PC-9 (cell line): Measurements from ENCODE around the gene B4GALNT3. TPM values are rescaled to one million over a fixed set of nuclear protein-coding genes. Genes with fewer than 3 reads are reported as not detected.

Experiments used
- BruUV-seq: library from RNA; stranded (reverse); fragments of 400-500 nt; replicated peaks from 2 replicates; lab custom pipeline; 2021; lab: Mats Ljungman, UMichigan
- CTCF ChIA-PET: fragments of 300-600 bp; sonication (Branson Sonifier 250); formaldehyde crosslinking; loops from one replicate; lab custom pipeline; 2022; ENCODE audit warnings: antibody characterized with exemption; lab: Charles Lee
- POLR2A ChIA-PET: fragments of 300-600 bp; sonication (Branson Sonifier 250); formaldehyde crosslinking; loops from one replicate; lab custom pipeline; 2022; ENCODE audit warnings: antibody characterized with exemption; ENCODE audit not compliant: unreplicated experiment; lab: Charles Lee
- DNase-seq, 2 experiments: peaks; one replicate each; pipeline versions ENCODE4 v3.0.0 to v3.0.0-alpha.2; 2015 to 2022; ENCODE audit warnings: mixed read lengths in 1 of 2
- H2AFZ ChIP-seq: fragments of 200-600 bp; sonication (generic); 2 replicates; pipeline ENCODE4 v1.8.1; 2017; ENCODE audit warnings: antibody characterized with exemption
- H3F3A ChIP-seq: fragments of 200-600 bp; sonication (generic); 2 replicates; pipeline ENCODE4 v1.8.1; 2017; ENCODE audit warnings: antibody characterized with exemption, mild to moderate bottlenecking, low read depth; ENCODE audit not compliant: insufficient read depth
- H3K27ac ChIP-seq: fragments of 200-600 bp; sonication (generic); 2 replicates; pipeline ENCODE4 v1.6.1; 2016; ENCODE audit warnings: mixed run types
- H3K27me3 ChIP-seq: fragments of 200-600 bp; sonication (generic); 2 replicates; pipeline ENCODE4 v1.6.1; 2016; ENCODE audit warnings: low read depth, mixed run types; ENCODE audit not compliant: insufficient read depth
- H3K36me3 ChIP-seq: fragments of 200-600 bp; sonication (generic); 2 replicates; pipeline ENCODE4 v1.6.1; 2016; ENCODE audit warnings: low read depth, mixed run types
- H3K4me1 ChIP-seq: fragments of 200-600 bp; sonication (generic); replicated peaks from 2 replicates; pipeline ENCODE4 v1.6.1; 2016; ENCODE audit warnings: mixed run types; ENCODE audit not compliant: insufficient read depth
- H3K4me2 ChIP-seq: fragments of 200-600 bp; sonication (generic); 2 replicates; pipeline ENCODE4 v1.6.1; 2017; ENCODE audit warnings: mixed run types
- H3K4me3 ChIP-seq: fragments of 200-600 bp; sonication (generic); 2 replicates; pipeline ENCODE4 v1.6.1; 2016; ENCODE audit warnings: mixed run types
- H3K79me2 ChIP-seq: fragments of 200-600 bp; sonication (generic); 2 replicates; pipeline ENCODE4 v1.6.1; 2017; ENCODE audit warnings: low read depth, mixed run types
- H3K9me2 ChIP-seq: fragments of 200-600 bp; sonication (generic); 2 replicates; pipeline ENCODE4 v1.8.1; 2017; ENCODE audit warnings: mild to moderate bottlenecking; ENCODE audit not compliant: insufficient read depth
- H3K9me3 ChIP-seq: fragments of 200-600 bp; sonication (generic); 2 replicates; pipeline ENCODE4 v1.8.1; 2016; ENCODE audit warnings: low read depth; ENCODE audit not compliant: insufficient read depth
- H4K20me1 ChIP-seq: fragments of 200-600 bp; sonication (generic); 2 replicates; pipeline ENCODE4 v1.8.1; 2017; ENCODE audit not compliant: insufficient read depth
- CTCF ChIP-seq: fragments of 200-600 bp; sonication (generic); conservative IDR thresholded peaks from 2 replicates; pipeline ENCODE4 v1.6.1; 2017; ENCODE audit warnings: mixed run types, antibody characterized with exemption, mild to moderate bottlenecking, moderate library complexity
- EZH2 ChIP-seq: fragments of 200-600 bp; sonication (generic); IDR thresholded peaks from 2 replicates; pipeline ENCODE4 v1.8.0; 2017; ENCODE audit warnings: antibody characterized with exemption, low read depth
- intact Hi-C: fragments of 100-400 bp; cut with micrococcal nuclease; formaldehyde crosslinking; loops from one replicate; pipeline ENCODE4 v1.10.0; 2022; ENCODE audit not compliant: unreplicated experiment
- total RNA-seq: library from RNA; stranded (reverse); gene quantifications from 2 replicates; pipeline ENCODE4 v1.2.3, GENCODE V29; 2021

The B4GALNT3 gene
- total RNA-seq, 1 experiment from 2014 or later, result 8.0 TPM

- no peak overlapping the region for H3K4me2 ChIP-seq
- ChIA-PET POLR2A (no interaction called here), CTCF (no interaction called here)
- DNase-seq, result no peak
- H2AFZ ChIP-seq, result no peak overlapping the region
- peaks cover 25% of the 10 kb centered on the region for H3K27me3 ChIP-seq
- intact Hi-C loops, result no loop called here
- H3K36me3 ChIP-seq, result no peaks in the 10 kb centered on the region
- H3K27ac ChIP-seq, result no peak overlapping the region
- peaks cover 17% of the 10 kb centered on the region for H3K4me1 ChIP-seq
- H4K20me1 ChIP-seq, result no peaks in the 10 kb centered on the region
- peaks cover 28% of the 10 kb centered on the region for H3F3A ChIP-seq
- no peak for TF ChIP-seq EZH2
- no peak for TF ChIP-seq CTCF
- no peaks in the 10 kb centered on the region for H3K9me3 ChIP-seq
- no peak overlapping the region for H3K4me3 ChIP-seq
- no peaks in the 10 kb centered on the region for H3K9me2 ChIP-seq
- BruUV-seq, result no TSS peak
- no peaks in the 10 kb centered on the region for H3K79me2 ChIP-seq
Measured at GRCh38 chr12:466039-466438, 6.3 kb downstream of the B4GALNT3 start.

DNA sequence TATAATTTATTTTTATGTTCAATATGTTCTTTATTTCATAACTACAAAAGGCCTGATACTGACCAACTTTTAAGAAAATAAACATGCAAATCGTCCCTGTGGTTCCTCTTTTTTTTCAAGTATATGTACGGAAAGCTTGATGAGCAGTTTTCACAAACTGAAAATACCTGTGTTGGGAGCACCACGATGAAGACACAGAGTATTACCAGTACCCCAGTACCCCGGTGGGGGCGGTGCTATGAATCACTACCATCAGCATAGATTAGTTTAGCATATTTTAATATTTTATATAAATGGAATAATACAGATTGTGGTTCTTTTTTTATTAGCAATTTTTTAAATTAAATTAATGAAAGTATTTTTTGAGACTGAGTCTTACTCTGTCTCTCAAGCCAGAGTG, 7.0 kb downstream of the B4GALNT3 start:
- no peak for TF ChIP-seq CTCF
- TF ChIP-seq EZH2, result no peak
- Histone ChIP-seq H3K4me3 (no peak overlapping the region), H4K20me1 (no peaks in the 10 kb centered on the region), H3K4me1 (peaks cover 17% of the 10 kb centered on the region), H2AFZ (no peak overlapping the region), H3K36me3 (no peaks in the 10 kb centered on the region), H3K27ac (no peak overlapping the region), H3K9me2 (no peaks in the 10 kb centered on the region), H3K27me3 (peaks cover 18% of the 10 kb centered on the region), H3F3A (peaks cover 21% of the 10 kb centered on the region), H3K4me2 (no peak overlapping the region), H3K9me3 (no peaks in the 10 kb centered on the region), H3K79me2 (no peaks in the 10 kb centered on the region)
- no TSS peak for BruUV-seq
- POLR2A ChIA-PET, result interaction anchor here (0.6 kb wide), 1 partner anchor 73 kb away, joined by 8 read pairs; no protein-coding TSS in a partner anchor
- intact Hi-C loops, result no loop called here
- no peak for DNase-seq
- CTCF ChIA-PET, result no interaction called here

GRCh38 chr12:467591-467990, 7.9 kb downstream of the B4GALNT3 start:
- H3K4me3 ChIP-seq, result no peak overlapping the region
- BruUV-seq, result no TSS peak
- no peak overlapping the region for H3K4me2 ChIP-seq
- H3K4me1 ChIP-seq, result peaks cover 16% of the 10 kb centered on the region
- H3K79me2 ChIP-seq, result no peaks in the 10 kb centered on the region
- peaks cover 18% of the 10 kb centered on the region for H3F3A ChIP-seq
- POLR2A ChIA-PET, result no interaction called here
- H3K27ac ChIP-seq, result no peak overlapping the region
- H4K20me1 ChIP-seq, result no peaks in the 10 kb centered on the region
- TF ChIP-seq EZH2, result no peak
- TF ChIP-seq CTCF, result no peak
- no peak overlapping the region for H2AFZ ChIP-seq
- intact Hi-C loops, result no loop called here
- H3K27me3 ChIP-seq, result peaks cover 9% of the 10 kb centered on the region; the same call in 1 of the 2 replicates
- H3K9me3 ChIP-seq, result no peaks in the 10 kb centered on the region
- H3K9me2 ChIP-seq, result no peaks in the 10 kb centered on the region
- CTCF ChIA-PET, result no interaction called here
- no peak for DNase-seq
- no peaks in the 10 kb centered on the region for H3K36me3 ChIP-seq
